ENCODE data around the gene PITPNC1.
A peak's percentile ranks its signal among the peaks of the same experiment; 100 is the strongest.
"Not testable (repeated sequence)": the region's sequence is repeated elsewhere in the genome, so short reads cannot be mapped to it uniquely, and the experiment has no call there.

PITPNC1 gene

GRCh38 chr17:67700725-67701119 lies 323.6 kb downstream of the PITPNC1 start:
- no peak for FAIRE-seq

GRCh38 chr17:67702861-67703260 lies 325.8 kb downstream of the PITPNC1 start:
- not testable (repeated sequence) for FAIRE-seq

- no peak for FAIRE-seq
Observed at GRCh38 chr17:67707442-67707841, 330.4 kb downstream of the PITPNC1 start.

GRCh38 chr17:67708378-67708777 lies 331.3 kb downstream of the PITPNC1 start:
- FAIRE-seq: no peak

- FAIRE-seq: no peak
Observed at GRCh38 chr17:67711916-67712315, 334.8 kb downstream of the PITPNC1 start.

GRCh38 chr17:67712375-67712774 lies 335.3 kb downstream of the PITPNC1 start:
- no peak for FAIRE-seq

- no peak for FAIRE-seq
Observed at GRCh38 chr17:67713169-67713568, 336.1 kb downstream of the PITPNC1 start.

- FAIRE-seq: no peak
Observed at GRCh38 chr17:67716405-67716798, 339.3 kb downstream of the PITPNC1 start.

- no peak for FAIRE-seq
Observed at GRCh38 chr17:67717192-67717623, 340.1 kb downstream of the PITPNC1 start.

GRCh38 chr17:67717624-67718324 lies 340.7 kb downstream of the PITPNC1 start, which contains the start of gene NOL11:
Gene NOL11, plus strand, starts transcription at chr17:67717936. Its CDS starts 12 bp downstream, at chr17:67717948.
- peak; percentile 36 for FAIRE-seq

GRCh38 chr17:67718325-67718941 lies 341.4 kb downstream of the PITPNC1 start:
- no peak for FAIRE-seq

GRCh38 chr17:67725373-67725791 lies 348.3 kb downstream of the PITPNC1 start:
- no peak for FAIRE-seq

GRCh38 chr17:67725807-67726206 lies 348.7 kb downstream of the PITPNC1 start:
- no peak for FAIRE-seq

- not testable (repeated sequence) for FAIRE-seq
Observed at GRCh38 chr17:67727152-67728039, 350.3 kb downstream of the PITPNC1 start.

GRCh38 chr17:67729903-67730302 lies 352.8 kb downstream of the PITPNC1 start:
- no peak for FAIRE-seq

- no peak for FAIRE-seq
Observed at GRCh38 chr17:67730731-67731130, 353.6 kb downstream of the PITPNC1 start.

GRCh38 chr17:67733449-67733848 lies 356.4 kb downstream of the PITPNC1 start:
- no peak for FAIRE-seq

- no peak for FAIRE-seq
Observed at GRCh38 chr17:67737145-67737544, 360.1 kb downstream of the PITPNC1 start.

- FAIRE-seq: no peak
Observed at GRCh38 chr17:67742025-67742424, 364.9 kb downstream of the PITPNC1 start.

All from colon (tissue), 2 donors.